Measurements from ENCODE around the gene EVI5. TPM values are rescaled to one million over a fixed set of nuclear protein-coding genes. Genes with fewer than 3 reads are reported as not detected.

The EVI5 gene
- total RNA-seq, 1 experiment from 2014 or later, result 31.6 TPM

GRCh38 chr1:92464588-92465255 is 320.2 kb downstream of the EVI5 start:
- BruUV-seq (replicated peaks), result no TSS peak
- POLR2A ChIA-PET (ENCODE audit: low non-redundant PET), result no interaction called here

GRCh38 chr1:92461364-92462097 is 323.4 kb downstream of the EVI5 start:
- no TSS peak for BruUV-seq (replicated peaks)
- Histone ChIP-seq H3K36me3 (ENCODE audit: insufficient read depth, low read length, poor library complexity, severe bottlenecking) (no peaks in the 10 kb centered on the region), H3K27ac (ENCODE audit: low read depth, low read length, poor library complexity, severe bottlenecking) (no peak overlapping the region), H3K4me1 (ENCODE audit: insufficient read depth, low read length, poor library complexity, severe bottlenecking) (no peaks in the 10 kb centered on the region), H3K27me3 (replicated peaks; ENCODE audit: insufficient read depth, low read depth, low read length, poor library complexity) (no peaks in the 10 kb centered on the region), H3K4me3 (ENCODE audit: low read depth, low read length, poor library complexity, severe bottlenecking) (no peak overlapping the region), H3K9me3 (ENCODE audit: low read depth, low read length, poor library complexity, severe bottlenecking) (no peaks in the 10 kb centered on the region)
- CTCF ChIA-PET, result no interaction called here
- DNase-seq (ENCODE audit: low spot score), result no peak
- intact Hi-C loops (cut with micrococcal nuclease; ENCODE audit: unreplicated experiment), result no loop called here
- POLR2A ChIA-PET (ENCODE audit: low non-redundant PET), result no interaction called here
- TF ChIP-seq EZH2 (IDR thresholded peaks at IDR 0.05; ENCODE audit: borderline replicate concordance, low read depth, low read length, poor library complexity, severe bottlenecking) (no peak), CTCF (conservative IDR thresholded peaks at IDR 0.05; ENCODE audit: low read depth, low read length) (no peak)

More at GRCh38 chr1:92464588-92465255, 320.2 kb downstream of the EVI5 start:
- Histone ChIP-seq H3K4me3 (ENCODE audit: low read depth, low read length, poor library complexity, severe bottlenecking) (no peak overlapping the region), H3K27me3 (replicated peaks; ENCODE audit: insufficient read depth, low read depth, low read length, poor library complexity) (no peaks in the 10 kb centered on the region), H3K36me3 (ENCODE audit: insufficient read depth, low read length, poor library complexity, severe bottlenecking) (no peaks in the 10 kb centered on the region), H3K9me3 (ENCODE audit: low read depth, low read length, poor library complexity, severe bottlenecking) (no peaks in the 10 kb centered on the region), H3K27ac (ENCODE audit: low read depth, low read length, poor library complexity, severe bottlenecking) (no peak overlapping the region), H3K4me1 (ENCODE audit: insufficient read depth, low read length, poor library complexity, severe bottlenecking) (no peaks in the 10 kb centered on the region)
- DNase-seq (ENCODE audit: low spot score), result no peak
- CTCF ChIA-PET, result no interaction called here
- intact Hi-C loops (cut with micrococcal nuclease; ENCODE audit: unreplicated experiment), result no loop called here
- TF ChIP-seq CTCF (conservative IDR thresholded peaks at IDR 0.05; ENCODE audit: low read depth, low read length) (no peak), EZH2 (IDR thresholded peaks at IDR 0.05; ENCODE audit: borderline replicate concordance, low read depth, low read length, poor library complexity, severe bottlenecking) (no peak)

- BruUV-seq (replicated peaks), result no TSS peak
- Histone ChIP-seq H3K27me3 (replicated peaks; ENCODE audit: insufficient read depth, low read depth, low read length, poor library complexity) (no peaks in the 10 kb centered on the region), H3K4me3 (ENCODE audit: low read depth, low read length, poor library complexity, severe bottlenecking) (no peak overlapping the region), H3K27ac (ENCODE audit: low read depth, low read length, poor library complexity, severe bottlenecking) (no peak overlapping the region), H3K36me3 (ENCODE audit: insufficient read depth, low read length, poor library complexity, severe bottlenecking) (no peaks in the 10 kb centered on the region), H3K9me3 (ENCODE audit: low read depth, low read length, poor library complexity, severe bottlenecking) (no peaks in the 10 kb centered on the region), H3K4me1 (ENCODE audit: insufficient read depth, low read length, poor library complexity, severe bottlenecking) (no peaks in the 10 kb centered on the region)
- CTCF ChIA-PET, result no interaction called here
- DNase-seq (ENCODE audit: low spot score), result no peak
- intact Hi-C loops (cut with micrococcal nuclease; ENCODE audit: unreplicated experiment), result no loop called here
- no peak for TF ChIP-seq CTCF (conservative IDR thresholded peaks at IDR 0.05; ENCODE audit: low read depth, low read length)
- POLR2A ChIA-PET (ENCODE audit: low non-redundant PET), result interaction anchor here (0.6 kb wide), 2 partner anchors 9 to 737 kb away, joined by 3 to 4 read pairs; no protein-coding TSS in a partner anchor
Observed at GRCh38 chr1:92459871-92460320, 325.0 kb downstream of the EVI5 start.

Other genes with a start within 250 kb of the EVI5 start
- 1,348 and 1,415 TPM in 2 replicates for gene RPL5, start 46.9 kb upstream of the EVI5 start, total RNA-seq (2021)
- 10.3 and 10.9 TPM in 2 replicates for gene DIPK1A, start 176.4 kb upstream of the EVI5 start, total RNA-seq (2021)